Effector memory CD4-positive, alpha-beta T cell (primary cell): ENCODE data around the gene HSF5.
"Not testable (repeated sequence)": the region's sequence is repeated elsewhere in the genome, so short reads cannot be mapped to it uniquely, and the experiment has no call there.

Experiments
- DNase-seq, 3 donors: peaks; one replicate each; pipeline ENCODE4 v3.0.0-alpha.2; 2020
- H3K27ac ChIP-seq: 2 replicates; pipeline ENCODE4 v1.7.0; 2013; ENCODE audit warnings: mild to moderate bottlenecking, low read length, moderate library complexity; ENCODE audit not compliant: insufficient read depth, poor library complexity, severe bottlenecking
- H3K27me3 ChIP-seq: replicated peaks from 2 replicates; pipeline ENCODE4 v1.7.0; 2013; ENCODE audit warnings: mild to moderate bottlenecking, low read length; ENCODE audit not compliant: insufficient read depth, control insufficient read depth, poor library complexity, severe bottlenecking
- H3K36me3 ChIP-seq: 2 replicates; pipeline ENCODE4 v1.7.0; 2013; ENCODE audit warnings: mild to moderate bottlenecking, low read length, moderate library complexity; ENCODE audit not compliant: control insufficient read depth, insufficient read depth
- H3K4me1 ChIP-seq: 2 replicates; pipeline ENCODE4 v1.7.0; 2013; ENCODE audit warnings: low read length, mild to moderate bottlenecking; ENCODE audit not compliant: control insufficient read depth, insufficient read depth, poor library complexity, severe bottlenecking
- H3K4me3 ChIP-seq: 2 replicates; pipeline ENCODE4 v1.7.0; 2013; ENCODE audit warnings: low read length, low read depth, mild to moderate bottlenecking; ENCODE audit not compliant: insufficient read depth, poor library complexity, severe bottlenecking
- H3K9me3 ChIP-seq: 2 replicates; pipeline ENCODE4 v1.7.0; 2013; ENCODE audit warnings: mild to moderate bottlenecking, low read length, moderate library complexity; ENCODE audit not compliant: control insufficient read depth

Gene HSF5

GRCh38 chr17:58488428-58488890, 251 bp upstream of the HSF5 start:
- no peak overlapping the region for H3K4me3 ChIP-seq
- H3K27me3 ChIP-seq = no peaks in the 10 kb centered on the region
- no peak for DNase-seq
- no peaks in the 10 kb centered on the region for H3K9me3 ChIP-seq
- no peak overlapping the region for H3K27ac ChIP-seq
- H3K4me1 ChIP-seq = peaks cover 6% of the 10 kb centered on the region
- peaks cover 22% of the 10 kb centered on the region for H3K36me3 ChIP-seq

- H3K27me3 ChIP-seq = no peaks in the 10 kb centered on the region
- peaks cover 6% of the 10 kb centered on the region for H3K4me1 ChIP-seq
- H3K9me3 ChIP-seq = no peaks in the 10 kb centered on the region
- H3K4me3 ChIP-seq = no peak overlapping the region
- DNase-seq = no peak
- no peaks in the 10 kb centered on the region for H3K36me3 ChIP-seq
- H3K27ac ChIP-seq = no peak overlapping the region
Observed at GRCh38 chr17:58484600-58484999, 3.6 kb downstream of the HSF5 start.

GRCh38 chr17:58481798-58482197, 6.4 kb downstream of the HSF5 start:
- not testable (repeated sequence) for DNase-seq, H3K9me3 ChIP-seq, H3K4me3 ChIP-seq, H3K4me1 ChIP-seq, H3K27ac ChIP-seq, H3K36me3 ChIP-seq, H3K27me3 ChIP-seq

- H3K27me3 ChIP-seq = no peaks in the 10 kb centered on the region
- no peak overlapping the region for H3K27ac ChIP-seq
- H3K9me3 ChIP-seq = no peaks in the 10 kb centered on the region
- no peak overlapping the region for H3K4me3 ChIP-seq
- DNase-seq = no peak
- no peaks in the 10 kb centered on the region for H3K36me3 ChIP-seq
- H3K4me1 ChIP-seq = no peaks in the 10 kb centered on the region
Observed at GRCh38 chr17:58480090-58480489, 8.1 kb downstream of the HSF5 start.

- no peak overlapping the region for H3K4me3 ChIP-seq
- no peaks in the 10 kb centered on the region for H3K27me3 ChIP-seq
- no peaks in the 10 kb centered on the region for H3K9me3 ChIP-seq
- no peak for DNase-seq
- H3K27ac ChIP-seq = no peak overlapping the region
- no peaks in the 10 kb centered on the region for H3K36me3 ChIP-seq
- no peaks in the 10 kb centered on the region for H3K4me1 ChIP-seq
Observed at GRCh38 chr17:58476812-58477211, 11.4 kb downstream of the HSF5 start.

- Histone ChIP-seq H3K4me1 (no peaks in the 10 kb centered on the region), H3K36me3 (no peaks in the 10 kb centered on the region), H3K27me3 (no peaks in the 10 kb centered on the region), H3K9me3 (no peaks in the 10 kb centered on the region), H3K4me3 (no peak overlapping the region), H3K27ac (no peak overlapping the region)
- DNase-seq = no peak
Observed at GRCh38 chr17:58475985-58476384, 12.2 kb downstream of the HSF5 start.

GRCh38 chr17:58470356-58470755, 17.9 kb downstream of the HSF5 start:
- DNase-seq = no peak
- H3K36me3 ChIP-seq = no peaks in the 10 kb centered on the region
- H3K27ac ChIP-seq = no peak overlapping the region
- no peaks in the 10 kb centered on the region for H3K27me3 ChIP-seq
- H3K9me3 ChIP-seq = no peaks in the 10 kb centered on the region
- H3K4me3 ChIP-seq = no peak overlapping the region
- H3K4me1 ChIP-seq = no peaks in the 10 kb centered on the region

- no peaks in the 10 kb centered on the region for H3K4me1 ChIP-seq
- no peak overlapping the region for H3K4me3 ChIP-seq
- no peak for DNase-seq
Observed at GRCh38 chr17:58468944-58469343, 19.3 kb downstream of the HSF5 start.

GRCh38 chr17:58455491-58455890, 32.7 kb downstream of the HSF5 start:
- Histone ChIP-seq H3K36me3 (no peaks in the 10 kb centered on the region), H3K27me3 (no peaks in the 10 kb centered on the region), H3K4me1 (no peaks in the 10 kb centered on the region), H3K27ac (no peak overlapping the region), H3K9me3 (no peaks in the 10 kb centered on the region), H3K4me3 (no peak overlapping the region)
- no peak for DNase-seq

More at GRCh38 chr17:58468944-58469343, 19.3 kb downstream of the HSF5 start:
- Histone ChIP-seq H3K36me3 (no peaks in the 10 kb centered on the region), H3K27ac (no peak overlapping the region), H3K9me3 (no peaks in the 10 kb centered on the region), H3K27me3 (no peaks in the 10 kb centered on the region)

GRCh38 chr17:58452738-58453137, 35.5 kb downstream of the HSF5 start:
- H3K9me3 ChIP-seq = no peaks in the 10 kb centered on the region
- H3K27ac ChIP-seq = no peak overlapping the region
- no peak for DNase-seq
- H3K36me3 ChIP-seq = no peaks in the 10 kb centered on the region
- no peak overlapping the region for H3K4me3 ChIP-seq
- no peaks in the 10 kb centered on the region for H3K27me3 ChIP-seq
- H3K4me1 ChIP-seq = no peaks in the 10 kb centered on the region
